Thyroid gland (tissue), 4 donors: Measurements from ENCODE around the gene DLGAP5. TPM values are rescaled to one million over a fixed set of nuclear protein-coding genes. Genes with fewer than 3 reads are reported as not detected.

Experiments
- DNase-seq, 2 donors: peaks; one replicate each; pipeline ENCODE4 v3.0.0-alpha.2; 2019
- H3K27ac ChIP-seq, 3 donors: fragments of 200-600 bp; sonication (generic); 1 replicate in 2 of 3; 2 replicates in 1 of 3; pipeline ENCODE4 v1.5.1; 2016 to 2019; ENCODE audit warnings: mild to moderate bottlenecking in 1 of 3, moderate library complexity in 1 of 3
- H3K27me3 ChIP-seq: fragments of 200-600 bp; sonication (generic); one replicate; pipeline ENCODE4 v1.5.1; 2019
- H3K36me3 ChIP-seq, 2 donors: fragments of 200-600 bp; sonication (generic); one replicate each; pipeline ENCODE4 v1.5.1; 2016 to 2019
- H3K4me1 ChIP-seq, 2 donors: fragments of 200-600 bp; sonication (generic); one replicate each; pipeline ENCODE4 v1.5.1; 2017 to 2019
- H3K4me3 ChIP-seq, 3 donors: fragments of 200-600 bp; sonication (generic); replicated peaks in 1 of 3; 1 replicate in 2 of 3; 2 replicates in 1 of 3; pipeline ENCODE4 v1.5.1; 2016; ENCODE audit warnings: mild to moderate bottlenecking in 1 of 3
- H3K9me3 ChIP-seq: fragments of 200-600 bp; sonication (generic); one replicate; pipeline ENCODE4 v1.5.1; 2017
- CTCF ChIP-seq, 6 experiments: fragments of 200-600 bp in 3 of 6; fragments of 450-650 bp in 3 of 6; sonication (generic) in 3 of 6; IDR thresholded peaks; one replicate each; pipeline ENCODE4 v1.5.1; 2016 to 2019; ENCODE audit warnings: antibody characterized with exemption in 6 of 6, mild to moderate bottlenecking in 2 of 6, inconsistent platforms in 1 of 6, moderate library complexity in 1 of 6
- POLR2A ChIP-seq, 2 donors: fragments of 450-650 bp; IDR thresholded peaks; one replicate each; pipeline ENCODE4 v1.6.1; 2017; ENCODE audit warnings: antibody characterized with exemption in 2 of 2, mild to moderate bottlenecking in 2 of 2, moderate library complexity in 1 of 2
- WGBS, 2 donors: methylation state at CpG; one replicate each; pipeline ENCODE4 v1.1.5; 2017; 5-methylcytosine and 5-hydroxymethylcytosine counted together
- intact Hi-C: fragments of 100-400 bp; cut with DNase I; formaldehyde crosslinking; loops from one replicate; pipeline ENCODE4 v1.15.1; 2023
- total RNA-seq, 4 donors: library from RNA; depleted of rRNA; stranded (reverse); fragments of >200 nt; gene quantifications; one replicate each; pipeline ENCODE4 v1.2.3, GENCODE V29; 2016

Gene DLGAP5
- total RNA-seq, 4 donors from 2014 or later = 0.22 to 0.42 (median 0.27) TPM; not detected in 1

- Histone ChIP-seq H3K4me1 (peaks cover 9 to 22% of the 10 kb centered on the region in 2 donors), H3K27me3 (no peaks in the 10 kb centered on the region), H3K4me3 (no peak overlapping the region), H3K27ac (no peak overlapping the region), H3K36me3 (no peaks in the 10 kb centered on the region), H3K9me3 (no peaks in the 10 kb centered on the region)
- WGBS, 2 donors = 84 to 92% methylated on average over 3 of the region's 3 CpGs
- DNase-seq = no peak
- TF ChIP-seq POLR2A (IDR thresholded peaks at IDR 0.05) = no peak
- no peak for TF ChIP-seq CTCF (IDR thresholded peaks at IDR 0.05)
- intact Hi-C loops = loop anchor here (5.0 kb wide), 1 partner anchor 33 kb away; no protein-coding TSS in a partner anchor
These were observed 66.0 kb downstream of the DLGAP5 start for GRCh38 chr14:55125403-55125802.

GRCh38 chr14:55124774-55125386 is 66.5 kb downstream of the DLGAP5 start:
- no peak overlapping the region for H3K4me3 ChIP-seq
- no peak overlapping the region for H3K27ac ChIP-seq
- H3K36me3 ChIP-seq = no peaks in the 10 kb centered on the region
- H3K27me3 ChIP-seq = no peaks in the 10 kb centered on the region
- no peaks in the 10 kb centered on the region for H3K9me3 ChIP-seq
- intact Hi-C loops = loop anchor here (5.0 kb wide), 1 partner anchor 33 kb away; no protein-coding TSS in a partner anchor
- 89% methylated on average over 8 of the region's 8 CpGs for WGBS, 2 donors
- no peak for DNase-seq
- peaks cover 9 to 19% of the 10 kb centered on the region in 2 donors for H3K4me1 ChIP-seq
- TF ChIP-seq POLR2A (IDR thresholded peaks at IDR 0.05) (no peak), CTCF (IDR thresholded peaks at IDR 0.05) (no peak)

- Histone ChIP-seq H3K27me3 (no peaks in the 10 kb centered on the region), H3K27ac (no peak overlapping the region), H3K4me3 (no peak overlapping the region), H3K36me3 (no peaks in the 10 kb centered on the region), H3K9me3 (no peaks in the 10 kb centered on the region), H3K4me1 (peaks cover 9 to 24% of the 10 kb centered on the region in 2 donors)
- no peak for DNase-seq
- intact Hi-C loops = no loop called here
- WGBS, 2 donors = 90 to 91% methylated on average over 9 of the region's 9 CpGs
- no peak for TF ChIP-seq POLR2A (IDR thresholded peaks at IDR 0.05)
- no peak for TF ChIP-seq CTCF (IDR thresholded peaks at IDR 0.05)
These were observed 67.3 kb downstream of the DLGAP5 start for GRCh38 chr14:55123852-55124639.

- no peaks in the 10 kb centered on the region for H3K9me3 ChIP-seq
- peak overlapping the region in 2 of 3 donors; percentile 36 to 40 for H3K27ac ChIP-seq
- H3K36me3 ChIP-seq = no peaks in the 10 kb centered on the region
- no peak overlapping the region for H3K4me3 ChIP-seq
- TF ChIP-seq CTCF (IDR thresholded peaks at IDR 0.05) (no peak), POLR2A (IDR thresholded peaks at IDR 0.05) (no peak)
- 86 to 89% methylated on average over 7 to 8 of the region's 8 CpGs for WGBS, 2 donors
- peaks cover 9 to 27% of the 10 kb centered on the region in 2 donors for H3K4me1 ChIP-seq
- H3K27me3 ChIP-seq = no peaks in the 10 kb centered on the region
- DNase-seq = no peak
- intact Hi-C loops = no loop called here
These were observed 68.3 kb downstream of the DLGAP5 start for GRCh38 chr14:55123101-55123500.
